H1 (cell line): ENCODE results near the gene RPS21. TPM values are rescaled to one million over a fixed set of nuclear protein-coding genes. Genes with fewer than 3 reads are reported as not detected.

Source experiments
- BRCA1 ChIP-seq: IDR thresholded peaks from 2 replicates; pipeline ENCODE4 v1.6.1; 2012; ENCODE audit warnings: low read depth, low read length, improper control_type of control experiment
- CHD7 ChIP-seq: fragments of 300-600 bp; sonication (generic); IDR thresholded peaks from 2 replicates; pipeline ENCODE4 v1.7.1; 2012; ENCODE audit warnings: low read length, moderate library complexity, mild to moderate bottlenecking, inconsistent platforms; ENCODE audit not compliant: insufficient replicate concordance
- EP300 ChIP-seq, 2 experiments: IDR thresholded peaks; 1 replicate in 1 of 2; 2 replicates in 1 of 2; pipeline ENCODE4 v1.6.1; 2011 to 2012; ENCODE audit warnings: low read depth in 2 of 2, low read length in 2 of 2, mild to moderate bottlenecking in 2 of 2, borderline replicate concordance in 1 of 2, inconsistent platforms in 1 of 2, moderate library complexity in 1 of 2
- JUND ChIP-seq: IDR thresholded peaks from 2 replicates; pipeline ENCODE4 v1.6.1; 2011; ENCODE audit warnings: mild to moderate bottlenecking, improper control_type of control experiment, low read length
- SAP30 ChIP-seq: fragments of 300-600 bp; sonication (generic); IDR thresholded peaks from 2 replicates; pipeline ENCODE4 v1.7.1; 2012; ENCODE audit warnings: low read length, moderate library complexity, mild to moderate bottlenecking, inconsistent platforms; ENCODE audit not compliant: insufficient read depth, insufficient replicate concordance
- SRF ChIP-seq: IDR thresholded peaks from 2 replicates; pipeline ENCODE4 v1.6.1; 2011; ENCODE audit warnings: mild to moderate bottlenecking, low read depth, low read length, moderate library complexity
- TAF1 ChIP-seq: IDR thresholded peaks from 2 replicates; pipeline ENCODE4 v1.6.1; 2011; ENCODE audit warnings: mild to moderate bottlenecking, low read depth, low read length
- TBP ChIP-seq: IDR thresholded peaks from 2 replicates; pipeline ENCODE4 v1.6.1; 2011; ENCODE audit warnings: low read depth, low read length, improper control_type of control experiment
- polyA plus RNA-seq, 7 experiments: library from polyadenylated mRNA; depleted of rRNA in 3 of 7; stranded (reverse) in 5 of 7; unstranded in 2 of 7; fragments of >200 nt in 5 of 7; fragments of 200-250 nt in 2 of 7; gene quantifications; 1 replicate in 5 of 7; 2 replicates in 1 of 7; 4 replicates in 1 of 7; pipeline versions ENCODE4 v1.2.1 to v1.2.3, GENCODE V29; 2011 to 2013; ENCODE audit warnings: missing spikeins in 2 of 7, mixed read lengths in 2 of 7
- total RNA-seq: library from RNA; stranded (reverse); fragmentation: NEBNext Ultra II Directional; extraction: Animal tissue kit (Norgen Biotek cat#: 25700); gene quantifications from 2 replicates; pipeline ENCODE4 v1.2.1, GENCODE V29; 2021

The RPS21 gene
- total and polyA plus RNA-seq, 2 of the 8 experiments (the other 6 are each of a cell fraction or from before 2014, with no cell fraction given), result 1,787 to 7,219 TPM

GRCh38 chr20:62427172-62428001 lies 40.5 kb downstream of the RPS21 start, which contains the start of gene RBBP8NL (continued):
- TF ChIP-seq SRF (no peak), TBP (peak; percentile 66; the same call in 1 of the 2 replicates), TAF1 (0 out of 2 replicates have a peak, but pooled peaks have one; percentile 26), SAP30 (no peak), JUND (no peak), EP300 (IDR thresholded peaks at IDR 0.05; ENCODE audit: borderline replicate concordance in 1 of 2, low read depth in 2 of 2, low read length in 2 of 2) (0 out of 3 replicates have a peak, but pooled peaks of 1 of the 2 experiments have one; percentile 60), CHD7 (no peak), BRCA1 (no peak)
